ENCODE measurements around the gene NMUR2.

The NMUR2 gene

GRCh38 chr5:152367554-152367953 lies 37.5 kb downstream of the NMUR2 start:
- no peak for DNase-seq

- no peak for DNase-seq
These were observed 38.4 kb downstream of the NMUR2 start for GRCh38 chr5:152366716-152367115.

GRCh38 chr5:152364899-152365298 lies 40.2 kb downstream of the NMUR2 start:
- DNase-seq: no peak

- DNase-seq: no peak
These were observed 40.9 kb downstream of the NMUR2 start for GRCh38 chr5:152364172-152364571.

- DNase-seq: no peak
These were observed 46.1 kb downstream of the NMUR2 start for GRCh38 chr5:152358861-152359568.

- no peak for DNase-seq
These were observed 48.6 kb downstream of the NMUR2 start for GRCh38 chr5:152356506-152356905.

GRCh38 chr5:152355061-152355460 lies 50.0 kb downstream of the NMUR2 start:
- DNase-seq: no peak

GRCh38 chr5:152353001-152353400 lies 52.1 kb downstream of the NMUR2 start:
- DNase-seq: no peak

GRCh38 chr5:152349683-152350526 lies 55.2 kb downstream of the NMUR2 start:
- DNase-seq: peak; percentile 34
